Measurements from ENCODE around the gene KIZ. TPM values are rescaled to one million over a fixed set of nuclear protein-coding genes. Genes with fewer than 3 reads are reported as not detected.
A peak's percentile ranks its signal among the peaks of the same experiment; 100 is the strongest.

The KIZ gene
- total RNA-seq, 2 donors from 2014 or later: 16.1 to 30.4 TPM

DNA sequence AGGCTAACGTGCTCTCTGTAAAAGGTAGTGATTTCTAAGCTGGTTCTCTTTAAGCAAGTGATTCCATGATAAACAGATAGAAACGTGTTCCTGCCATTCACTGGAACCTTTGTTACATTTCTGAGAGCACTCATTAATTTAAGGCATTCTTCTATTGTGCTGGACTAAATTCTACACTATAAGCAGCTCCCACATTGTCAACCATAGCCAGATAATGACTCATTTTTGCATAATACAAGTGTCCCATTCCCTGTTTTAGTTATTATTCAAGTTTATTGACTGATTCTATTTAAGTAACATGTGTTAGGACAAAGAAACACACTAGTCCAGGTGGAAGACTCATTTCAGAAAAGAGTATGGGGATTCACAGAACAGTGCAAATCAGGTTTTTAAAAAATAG, 163.8 kb downstream of the KIZ start:
- H3K9me3 ChIP-seq: peaks cover 0 to 4% of the 10 kb centered on the region in 2 donors
- DNase-seq (ENCODE audit: low spot score): no peak
- H3K4me3 ChIP-seq: no peak overlapping the region
- H3K27me3 ChIP-seq: no peaks in the 10 kb centered on the region
- no peak overlapping the region for H3K27ac ChIP-seq
- H3K36me3 ChIP-seq: no peaks in the 10 kb centered on the region
- TF ChIP-seq, protein P1, sequence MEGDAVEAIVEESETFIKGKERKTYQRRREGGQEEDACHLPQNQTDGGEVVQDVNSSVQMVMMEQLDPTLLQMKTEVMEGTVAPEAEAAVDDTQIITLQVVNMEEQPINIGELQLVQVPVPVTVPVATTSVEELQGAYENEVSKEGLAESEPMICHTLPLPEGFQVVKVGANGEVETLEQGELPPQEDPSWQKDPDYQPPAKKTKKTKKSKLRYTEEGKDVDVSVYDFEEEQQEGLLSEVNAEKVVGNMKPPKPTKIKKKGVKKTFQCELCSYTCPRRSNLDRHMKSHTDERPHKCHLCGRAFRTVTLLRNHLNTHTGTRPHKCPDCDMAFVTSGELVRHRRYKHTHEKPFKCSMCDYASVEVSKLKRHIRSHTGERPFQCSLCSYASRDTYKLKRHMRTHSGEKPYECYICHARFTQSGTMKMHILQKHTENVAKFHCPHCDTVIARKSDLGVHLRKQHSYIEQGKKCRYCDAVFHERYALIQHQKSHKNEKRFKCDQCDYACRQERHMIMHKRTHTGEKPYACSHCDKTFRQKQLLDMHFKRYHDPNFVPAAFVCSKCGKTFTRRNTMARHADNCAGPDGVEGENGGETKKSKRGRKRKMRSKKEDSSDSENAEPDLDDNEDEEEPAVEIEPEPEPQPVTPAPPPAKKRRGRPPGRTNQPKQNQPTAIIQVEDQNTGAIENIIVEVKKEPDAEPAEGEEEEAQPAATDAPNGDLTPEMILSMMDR (IDR thresholded peaks at IDR 0.05): no peak
- no peaks in the 10 kb centered on the region for H3K4me1 ChIP-seq

DNA sequence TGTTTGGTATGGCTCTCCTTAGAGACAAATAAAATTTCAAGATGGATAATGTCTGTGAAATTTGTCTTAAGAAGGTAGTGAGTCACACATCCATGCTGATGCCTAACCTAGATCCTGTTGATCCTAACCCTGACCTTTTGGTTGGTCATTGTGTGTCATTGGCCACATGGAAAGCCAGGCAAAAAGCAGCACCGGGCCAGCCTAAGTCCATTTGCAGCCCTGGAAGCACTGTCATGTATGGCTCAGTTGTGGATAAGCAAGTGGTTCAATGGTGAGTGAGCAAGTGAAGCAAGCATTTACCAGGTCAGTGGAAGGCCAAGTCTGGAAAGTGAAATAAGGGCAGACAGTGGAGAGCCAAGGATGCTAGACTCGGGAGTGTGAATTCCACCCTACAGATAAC, 165.1 kb downstream of the KIZ start:
- H3K4me3 ChIP-seq: no peak overlapping the region
- TF ChIP-seq, protein P1 (IDR thresholded peaks at IDR 0.05): no peak
- no peak for DNase-seq (ENCODE audit: low spot score)

DNA sequence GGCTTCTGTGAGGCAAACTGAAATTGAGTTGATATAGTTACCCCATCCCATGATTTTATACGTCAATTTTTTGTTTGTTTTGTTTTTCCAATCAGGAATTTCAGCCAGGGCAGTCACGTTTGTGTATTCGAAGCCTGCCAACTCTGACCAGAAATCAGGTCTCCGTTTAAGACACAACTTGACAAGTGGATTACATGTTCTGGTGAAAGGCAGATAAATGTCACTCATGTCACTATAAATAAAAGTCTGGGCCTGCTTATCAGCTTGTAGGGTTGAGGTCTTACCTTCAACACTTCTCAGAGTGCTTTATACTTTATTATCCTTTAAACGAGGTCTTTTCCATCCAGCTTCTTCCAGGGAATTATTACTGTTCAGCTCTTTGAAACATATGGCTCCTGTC, 168.9 kb downstream of the KIZ start:
- H3K27me3 ChIP-seq: no peaks in the 10 kb centered on the region
- H3K27ac ChIP-seq: peak overlapping the region in 1 of 2 donors; percentile 65
- H3K9me3 ChIP-seq: no peaks in the 10 kb centered on the region
- no peaks in the 10 kb centered on the region for H3K36me3 ChIP-seq
- H3K4me3 ChIP-seq: no peak overlapping the region
- no peak for DNase-seq (ENCODE audit: low spot score)
- H3K4me1 ChIP-seq: peaks cover 0 to 3% of the 10 kb centered on the region in 2 donors
- TF ChIP-seq, protein P1 (IDR thresholded peaks at IDR 0.05): no peak

More for the DNA sequence above, 165.1 kb downstream of the KIZ start:
- no peak overlapping the region for H3K27ac ChIP-seq
- no peaks in the 10 kb centered on the region for H3K27me3 ChIP-seq
- H3K36me3 ChIP-seq: no peaks in the 10 kb centered on the region
- peaks cover 0 to 3% of the 10 kb centered on the region in 2 donors for H3K4me1 ChIP-seq
- peaks cover 0 to 2% of the 10 kb centered on the region in 2 donors for H3K9me3 ChIP-seq

Other genes starting within 250 kb of the KIZ start
- not detected for gene LINC00237, start 19.7 kb upstream of the KIZ start, total RNA-seq
- gene XRN2, start 177.2 kb downstream of the KIZ start, total RNA-seq: 10 to 100 TPM; 37.5 to 40.8 TPM

Data from right atrium auricular region (tissue), 2 donors.